HEK293T (cell line): ENCODE measurements around the gene TACC2.

ENCODE experiments used
- BHLHE40 ChIP-seq: fragments of 450-650 bp; IDR thresholded peaks from 2 replicates; pipeline ENCODE4 v1.6.1; 2016; ENCODE audit warnings: mild to moderate bottlenecking, moderate library complexity, borderline replicate concordance
- CTBP1 ChIP-seq: fragments of 450-650 bp; IDR thresholded peaks from 2 replicates; pipeline ENCODE4 v1.6.1; 2016; ENCODE audit warnings: borderline replicate concordance
- ELF4 ChIP-seq: fragments of 450-650 bp; IDR thresholded peaks from 2 replicates; pipeline ENCODE4 v1.6.1; 2017; ENCODE audit warnings: antibody characterized with exemption
- FOXA1 ChIP-seq: fragments of 450-650 bp; IDR thresholded peaks from 2 replicates; pipeline ENCODE4 v1.6.1; 2016; ENCODE audit warnings: mild to moderate bottlenecking
- FOXM1 ChIP-seq: fragments of 450-650 bp; IDR thresholded peaks from 2 replicates; pipeline ENCODE4 v1.6.1; 2017; ENCODE audit warnings: mild to moderate bottlenecking, borderline replicate concordance
- HDGF ChIP-seq: fragments of 450-650 bp; IDR thresholded peaks from 2 replicates; pipeline ENCODE4 v1.6.1; 2017; ENCODE audit warnings: antibody characterized with exemption, borderline replicate concordance
- SP1 ChIP-seq: fragments of 450-650 bp; IDR thresholded peaks from 2 replicates; pipeline ENCODE4 v1.6.1; 2017
- ZNF384 ChIP-seq: fragments of 450-650 bp; IDR thresholded peaks from 2 replicates; pipeline ENCODE4 v1.6.1; 2016
- TF ChIP-seq, protein P1 (sequence below): fragments of 450-650 bp; IDR thresholded peaks from 2 replicates; pipeline ENCODE4 v1.6.1; 2016

DNA sequence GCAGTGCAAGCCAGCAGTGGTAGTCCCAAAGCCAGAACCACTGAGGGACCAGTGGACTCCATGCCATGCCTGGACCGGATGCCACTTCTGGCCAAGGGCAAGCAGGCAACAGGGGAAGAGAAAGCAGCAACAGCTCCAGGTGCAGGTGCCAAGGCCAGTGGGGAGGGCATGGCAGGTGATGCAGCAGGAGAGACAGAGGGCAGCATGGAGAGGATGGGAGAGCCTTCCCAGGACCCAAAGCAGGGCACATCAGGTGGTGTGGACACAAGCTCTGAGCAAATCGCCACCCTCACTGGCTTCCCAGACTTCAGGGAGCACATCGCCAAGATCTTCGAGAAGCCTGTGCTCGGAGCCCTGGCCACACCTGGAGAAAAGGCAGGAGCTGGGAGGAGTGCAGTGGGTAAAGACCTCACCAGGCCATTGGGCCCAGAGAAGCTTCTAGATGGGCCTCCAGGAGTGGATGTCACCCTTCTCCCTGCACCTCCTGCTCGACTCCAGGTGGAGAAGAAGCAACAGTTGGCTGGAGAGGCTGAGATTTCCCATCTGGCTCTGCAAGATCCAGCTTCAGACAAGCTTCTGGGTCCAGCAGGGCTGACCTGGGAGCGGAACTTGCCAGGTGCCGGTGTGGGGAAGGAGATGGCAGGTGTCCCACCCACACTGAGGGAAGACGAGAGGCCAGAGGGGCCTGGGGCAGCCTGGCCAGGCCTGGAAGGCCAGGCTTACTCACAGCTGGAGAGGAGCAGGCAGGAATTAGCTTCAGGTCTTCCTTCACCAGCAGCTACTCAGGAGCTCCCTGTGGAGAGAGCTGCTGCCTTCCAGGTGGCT, 97.7 kb downstream of the TACC2 start:
- TF ChIP-seq ELF4 (no peak), SP1 (no peak), FOXM1 (no peak), ZNF384 (no peak), HDGF (no peak), BHLHE40 (no peak), FOXA1 (no peak), CTBP1 (no peak)
- TF ChIP-seq, protein P1, sequence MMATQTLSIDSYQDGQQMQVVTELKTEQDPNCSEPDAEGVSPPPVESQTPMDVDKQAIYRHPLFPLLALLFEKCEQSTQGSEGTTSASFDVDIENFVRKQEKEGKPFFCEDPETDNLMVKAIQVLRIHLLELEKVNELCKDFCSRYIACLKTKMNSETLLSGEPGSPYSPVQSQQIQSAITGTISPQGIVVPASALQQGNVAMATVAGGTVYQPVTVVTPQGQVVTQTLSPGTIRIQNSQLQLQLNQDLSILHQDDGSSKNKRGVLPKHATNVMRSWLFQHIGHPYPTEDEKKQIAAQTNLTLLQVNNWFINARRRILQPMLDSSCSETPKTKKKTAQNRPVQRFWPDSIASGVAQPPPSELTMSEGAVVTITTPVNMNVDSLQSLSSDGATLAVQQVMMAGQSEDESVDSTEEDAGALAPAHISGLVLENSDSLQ = no peak
